Naive thymus-derived CD4-positive, alpha-beta T cell (primary cell): ENCODE measurements around the gene TST. TPM values are rescaled to one million over a fixed set of nuclear protein-coding genes. Genes with fewer than 3 reads are reported as not detected.

ENCODE experiments used
- ATAC-seq: fragments of 150-1000 bp; cut with Tn5 transposase; 2 replicates; pipeline ENCODE4 v1.10.0; 2021; ENCODE audit warnings: mild to moderate bottlenecking, moderate library complexity
- CTCF ChIA-PET: fragments of 350-600 bp; sonication (Branson Sonifier 250); formaldehyde crosslinking; loops from one replicate; lab custom pipeline; 2021; ENCODE audit warnings: antibody characterized with exemption; lab: Charles Lee
- POLR2A ChIA-PET: fragments of 350-600 bp; sonication (Branson Sonifier 250); formaldehyde crosslinking; loops from one replicate; lab custom pipeline; 2021; ENCODE audit warnings: antibody characterized with exemption, inconsistent platforms; lab: Charles Lee
- DNase-seq, 9 donors: peaks; one replicate each; pipeline versions ENCODE4 v3.0.0 to v3.0.0-alpha.2; 2020 to 2022; ENCODE audit warnings: mixed read lengths in 1 of 9
- H3K27ac ChIP-seq: one replicate; pipeline ENCODE4 v1.7.0; 2013; ENCODE audit warnings: mild to moderate bottlenecking, low read depth, low read length, moderate library complexity
- H3K27me3 ChIP-seq, 2 donors: one replicate each; pipeline ENCODE4 v1.7.0; 2013; ENCODE audit warnings: low read length in 2 of 2, mild to moderate bottlenecking in 2 of 2, moderate library complexity in 2 of 2; ENCODE audit not compliant: control insufficient read depth in 2 of 2, insufficient read depth in 2 of 2
- H3K36me3 ChIP-seq, 3 experiments: 1 replicate in 2 of 3; 2 replicates in 1 of 3; pipeline ENCODE4 v1.7.0; 2013; ENCODE audit warnings: low read length in 3 of 3, mild to moderate bottlenecking in 3 of 3, moderate library complexity in 1 of 3; ENCODE audit not compliant: insufficient read depth in 3 of 3, control insufficient read depth in 2 of 3
- H3K4me1 ChIP-seq, 2 donors: one replicate each; pipeline ENCODE4 v1.7.0; 2013; ENCODE audit warnings: low read length in 2 of 2, mild to moderate bottlenecking in 2 of 2, moderate library complexity in 1 of 2; ENCODE audit not compliant: control insufficient read depth in 2 of 2, insufficient read depth in 2 of 2
- H3K4me3 ChIP-seq: 2 replicates; pipeline ENCODE4 v1.7.0; 2013; ENCODE audit warnings: mild to moderate bottlenecking, low read length
- H3K9me3 ChIP-seq, 3 experiments: 1 replicate in 2 of 3; 2 replicates in 1 of 3; pipeline ENCODE4 v1.7.0; 2013; ENCODE audit warnings: low read length in 3 of 3; ENCODE audit not compliant: control insufficient read depth in 2 of 3
- H3K27ac Mint-ChIP-seq, 9 donors: one replicate each; pipeline ENCODE4 v1.8.0; 2020 to 2022; ENCODE audit warnings: mixed read lengths in 9 of 9, mild to moderate bottlenecking in 8 of 9, moderate library complexity in 5 of 9, inconsistent platforms in 2 of 9
- H3K27me3 Mint-ChIP-seq, 5 donors: one replicate each; pipeline ENCODE4 v1.8.0; 2021 to 2022; ENCODE audit warnings: mixed read lengths in 5 of 5, mild to moderate bottlenecking in 1 of 5
- H3K36me3 Mint-ChIP-seq, 5 donors: one replicate each; pipeline ENCODE4 v1.8.0; 2020 to 2022; ENCODE audit warnings: mixed read lengths in 5 of 5, mild to moderate bottlenecking in 3 of 5, inconsistent platforms in 1 of 5
- H3K4me1 Mint-ChIP-seq, 7 donors: one replicate each; pipeline ENCODE4 v1.8.0; 2020 to 2022; ENCODE audit warnings: mixed read lengths in 7 of 7, mild to moderate bottlenecking in 3 of 7, inconsistent platforms in 1 of 7
- H3K4me3 Mint-ChIP-seq, 10 donors: one replicate each; pipeline ENCODE4 v1.8.0; 2020 to 2022; ENCODE audit warnings: mild to moderate bottlenecking in 10 of 10, mixed read lengths in 10 of 10, moderate library complexity in 6 of 10, inconsistent platforms in 2 of 10
- H3K9me3 Mint-ChIP-seq, 11 donors: one replicate each; pipeline ENCODE4 v1.8.0; 2020 to 2022; ENCODE audit warnings: mixed read lengths in 11 of 11, mild to moderate bottlenecking in 4 of 11, inconsistent platforms in 1 of 11, moderate library complexity in 1 of 11
- intact Hi-C, 2 donors: fragments of 100-400 bp; cut with micrococcal nuclease; formaldehyde crosslinking; loops; one replicate each; pipeline ENCODE4 v1.15.1; 2023
- polyA plus RNA-seq, 2 donors: library from polyadenylated mRNA; unstranded; fragments of 300-500 nt; fragmentation: Illumina TruSeq; gene quantifications; one replicate each; pipeline ENCODE4 v1.2.3, GENCODE V29; 2021
- total RNA-seq, 6 experiments: library from RNA in 5 of 6; stranded (reverse) in 5 of 6; gene quantifications; 1 replicate in 5 of 6; 2 replicates in 1 of 6; pipeline ENCODE4 v1.2.3 and lab custom pipeline; 2021 to 2026

TST gene
- total and polyA plus RNA-seq, 7 experiments from 2014 or later = 0.22 to 6.1 (median 0.43) TPM; not detected in 1

DNA sequence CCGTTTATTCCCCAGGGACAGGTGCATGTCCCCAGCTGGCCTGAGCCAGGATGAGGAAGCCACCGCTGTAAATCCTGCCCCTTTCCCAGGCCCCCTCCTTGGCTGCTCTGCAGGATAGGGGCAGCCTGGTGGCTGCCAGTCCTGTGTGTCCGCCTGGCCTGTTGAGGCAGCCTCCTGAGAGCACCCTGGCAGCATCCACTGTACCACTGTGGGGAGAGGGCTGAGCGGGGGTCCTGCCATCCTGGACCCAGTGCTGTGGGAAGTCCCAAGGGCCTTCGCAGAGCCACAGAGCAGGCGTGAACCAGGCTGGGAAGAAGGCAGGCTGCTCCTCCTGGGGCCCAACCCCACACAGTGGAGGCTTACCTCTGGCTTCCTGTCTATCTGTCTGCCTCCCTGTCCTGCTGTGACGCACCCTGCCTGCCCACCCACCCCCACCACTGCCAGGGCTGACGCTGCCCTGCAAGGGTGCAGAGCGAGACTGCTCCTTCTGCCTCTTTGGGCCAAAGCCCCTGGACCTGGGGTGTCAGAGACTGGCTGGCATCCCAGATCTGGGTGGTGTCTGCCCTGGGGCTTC is 40.7 kb upstream of the TST start:
- H3K4me3 ChIP-seq = no peak overlapping the region
- H3K4me1 Mint-ChIP-seq = peaks cover 0 to 16% (median 9%) of the 10 kb centered on the region in 7 donors
- ChIA-PET POLR2A (no interaction called here), CTCF (no interaction called here)
- no peaks in the 10 kb centered on the region for H3K27me3 Mint-ChIP-seq
- no peaks in the 10 kb centered on the region for H3K9me3 Mint-ChIP-seq
- H3K27me3 ChIP-seq = no peaks in the 10 kb centered on the region
- intact Hi-C loops = no loop called here
- H3K36me3 Mint-ChIP-seq = peaks cover 0 to 22% (median 0%) of the 10 kb centered on the region in 5 donors
- H3K9me3 ChIP-seq = no peaks in the 10 kb centered on the region
- no peak for DNase-seq
- peak; percentile 33 for ATAC-seq
- H3K27ac Mint-ChIP-seq = no peak overlapping the region
- no peak overlapping the region for H3K27ac ChIP-seq
- H3K4me3 Mint-ChIP-seq = no peak overlapping the region
- H3K4me1 ChIP-seq = no peaks in the 10 kb centered on the region
- H3K36me3 ChIP-seq = peaks cover 0 to 64% (median 3%) of the 10 kb centered on the region in 3 experiments

DNA sequence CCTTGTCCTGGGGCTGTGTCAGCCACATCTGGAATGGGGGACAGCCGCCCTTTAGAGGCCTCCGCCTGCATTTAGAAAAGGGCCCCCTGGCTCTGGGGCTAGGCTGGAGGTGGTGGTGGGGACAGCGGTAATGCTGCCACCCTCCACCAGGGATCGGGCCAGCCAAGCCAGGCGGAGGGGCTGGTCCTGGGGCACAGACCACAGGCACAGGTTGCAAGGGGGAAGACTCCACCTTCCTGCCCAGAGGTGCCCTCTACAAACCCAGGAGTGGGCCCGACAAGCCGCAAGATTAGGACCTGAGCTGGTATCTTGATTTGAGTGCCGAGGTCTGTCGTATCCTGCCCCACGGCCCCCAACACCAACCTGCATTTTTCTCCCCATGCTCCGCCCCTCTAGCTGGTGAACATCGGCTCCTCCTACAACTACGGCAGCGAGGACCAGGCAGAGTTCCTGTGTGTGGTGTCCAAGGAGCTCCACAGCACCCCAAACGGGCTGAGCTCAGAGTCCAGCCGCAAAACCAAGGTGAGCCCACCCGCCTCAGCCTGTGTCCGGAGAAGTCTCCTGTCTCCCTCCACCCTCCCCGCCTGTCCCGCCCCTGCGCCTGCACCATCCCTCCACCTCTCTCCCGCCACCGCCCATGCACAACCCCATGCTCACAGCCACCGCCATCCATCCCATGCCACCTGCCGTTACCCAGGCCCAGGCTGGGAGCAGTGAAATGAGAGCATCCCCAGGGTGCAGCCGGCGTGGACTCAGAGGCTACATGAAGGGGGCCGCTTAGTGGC is 39.9 kb upstream of the TST start:
- no peak for ATAC-seq
- Mint-ChIP-seq H3K27me3 (no peaks in the 10 kb centered on the region), H3K27ac (no peak overlapping the region), H3K4me1 (peaks cover 0 to 16% (median 5%) of the 10 kb centered on the region in 7 donors), H3K4me3 (no peak overlapping the region), H3K36me3 (peaks cover 0 to 22% (median 0%) of the 10 kb centered on the region in 5 donors), H3K9me3 (no peaks in the 10 kb centered on the region)
- intact Hi-C loops = no loop called here
- DNase-seq = no peak
- Histone ChIP-seq H3K36me3 (peaks cover 0 to 69% (median 3%) of the 10 kb centered on the region in 3 experiments), H3K27me3 (no peaks in the 10 kb centered on the region), H3K27ac (no peak overlapping the region), H3K4me1 (no peaks in the 10 kb centered on the region), H3K4me3 (no peak overlapping the region), H3K9me3 (no peaks in the 10 kb centered on the region)
- ChIA-PET CTCF (interaction anchor here (0.5 kb wide), 1 partner anchor 587 kb away, joined by 3 read pairs; no protein-coding TSS in a partner anchor), POLR2A (no interaction called here)

DNA sequence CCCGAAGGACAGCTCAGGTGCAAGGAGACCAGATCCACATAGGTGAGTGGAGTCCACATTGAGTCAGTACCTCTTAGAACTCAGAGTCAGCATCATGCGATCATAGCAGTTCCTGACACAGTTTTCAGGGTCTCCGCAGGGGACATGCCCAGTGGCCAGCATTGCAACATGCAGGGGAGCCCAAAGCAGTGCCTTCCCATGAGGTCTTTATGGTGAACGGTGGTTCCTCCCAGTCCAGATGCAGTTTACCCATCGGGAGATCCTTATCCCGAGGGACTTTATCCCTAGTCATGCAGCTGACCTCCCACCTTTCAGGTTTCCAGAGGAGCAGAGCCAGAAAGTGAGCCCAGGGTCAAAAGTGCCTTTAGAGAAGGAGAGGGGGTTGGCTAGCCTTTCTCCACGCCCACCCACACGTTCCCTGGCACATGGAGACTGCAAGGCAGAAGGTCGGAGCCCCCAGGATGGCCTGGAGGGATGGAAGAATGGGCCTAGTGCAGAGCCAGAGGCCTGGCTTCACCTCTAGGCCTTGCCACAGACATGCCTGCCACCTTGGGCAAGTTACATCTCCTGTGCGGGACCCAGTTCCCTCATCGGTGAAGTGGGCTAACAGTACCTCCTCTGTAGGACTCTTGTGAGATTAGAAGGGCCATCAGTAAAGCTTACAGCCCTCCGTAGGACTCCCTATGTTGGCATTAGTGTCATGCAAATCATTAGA is 38.7 kb upstream of the TST start:
- H3K4me1 Mint-ChIP-seq = peaks cover under 1 to 19% (median 4%) of the 10 kb centered on the region in 7 donors
- H3K27me3 Mint-ChIP-seq = no peaks in the 10 kb centered on the region
- H3K9me3 Mint-ChIP-seq = no peaks in the 10 kb centered on the region
- DNase-seq (no peak), ATAC-seq (no peak)
- no peak overlapping the region for H3K27ac Mint-ChIP-seq
- no peak overlapping the region for H3K27ac ChIP-seq
- H3K36me3 Mint-ChIP-seq = peaks cover 0 to 26% (median 0%) of the 10 kb centered on the region in 5 donors
- intact Hi-C loops = no loop called here
- H3K4me3 Mint-ChIP-seq = no peak overlapping the region
- H3K9me3 ChIP-seq = no peaks in the 10 kb centered on the region
- ChIA-PET CTCF (no interaction called here), POLR2A (no interaction called here)
- H3K4me3 ChIP-seq = no peak overlapping the region
- H3K36me3 ChIP-seq = peaks cover 0 to 69% (median 3%) of the 10 kb centered on the region in 3 experiments
- no peaks in the 10 kb centered on the region for H3K27me3 ChIP-seq
- no peaks in the 10 kb centered on the region for H3K4me1 ChIP-seq

DNA sequence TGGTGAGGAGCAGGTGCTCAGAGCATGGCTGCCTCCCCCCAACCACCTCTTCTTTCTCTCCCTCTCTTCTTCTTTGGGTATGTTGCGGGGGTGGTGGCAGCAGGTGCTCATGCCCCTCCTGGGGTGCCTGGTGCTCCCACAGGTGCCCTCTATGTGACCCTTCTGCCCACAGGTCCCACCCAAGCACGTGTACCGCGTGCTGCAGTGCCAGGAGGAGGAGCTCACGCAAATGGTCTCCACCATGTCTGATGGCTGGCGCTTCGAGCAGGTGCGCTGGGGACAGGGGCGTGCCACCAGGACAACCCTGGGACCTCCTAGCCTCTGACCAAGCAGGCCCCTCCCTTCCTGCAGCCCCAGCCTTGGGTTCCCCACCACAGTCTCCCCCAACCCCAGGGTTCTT is 38.0 kb upstream of the TST start:
- ATAC-seq = no peak
- CTCF ChIA-PET = no interaction called here

DNA sequence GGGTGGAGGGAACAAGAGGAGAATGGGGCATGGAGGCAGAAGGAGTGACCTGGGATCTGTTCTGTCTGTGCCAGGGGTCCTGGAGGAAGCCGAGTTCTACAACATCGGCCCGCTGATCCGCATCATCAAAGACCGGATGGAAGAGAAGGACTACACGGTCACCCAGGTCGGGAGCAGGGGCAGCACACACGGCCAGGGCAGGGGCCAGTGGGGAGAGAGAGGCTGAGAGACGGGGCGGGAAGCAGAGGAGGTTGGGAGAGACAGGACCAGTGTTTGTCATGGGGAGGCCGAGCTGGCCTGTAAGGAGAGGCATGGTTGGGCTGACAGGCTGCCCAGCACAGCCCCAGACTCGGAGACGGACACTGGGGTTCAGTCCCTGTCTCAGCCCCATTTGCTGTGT is 37.0 kb upstream of the TST start:
- Mint-ChIP-seq H3K27me3 (no peaks in the 10 kb centered on the region), H3K4me3 (no peak overlapping the region), H3K4me1 (peaks cover 5 to 26% (median 10%) of the 10 kb centered on the region in 7 donors), H3K36me3 (peaks cover 0 to 26% (median 0%) of the 10 kb centered on the region in 5 donors), H3K27ac (no peak overlapping the region), H3K9me3 (no peaks in the 10 kb centered on the region)
- H3K27me3 ChIP-seq = no peaks in the 10 kb centered on the region
- intact Hi-C loops = no loop called here
- H3K36me3 ChIP-seq = peaks cover 0 to 68% (median 3%) of the 10 kb centered on the region in 3 experiments
- H3K27ac ChIP-seq = no peak overlapping the region
- peaks cover 0 to 7% of the 10 kb centered on the region in 2 donors for H3K4me1 ChIP-seq
- ATAC-seq (no peak), DNase-seq (no peak)
- no peak overlapping the region for H3K4me3 ChIP-seq
- ChIA-PET CTCF (no interaction called here), POLR2A (no interaction called here)
- H3K9me3 ChIP-seq = no peaks in the 10 kb centered on the region

More for the DNA sequence above, 38.0 kb upstream of the TST start:
- POLR2A ChIA-PET = no interaction called here
- H3K36me3 ChIP-seq = peaks cover 0 to 69% (median 3%) of the 10 kb centered on the region in 3 experiments
- no peak overlapping the region for H3K4me3 ChIP-seq
- Mint-ChIP-seq H3K4me3 (no peak overlapping the region), H3K36me3 (peaks cover 0 to 26% (median 0%) of the 10 kb centered on the region in 5 donors), H3K4me1 (peaks cover 4 to 24% (median 9%) of the 10 kb centered on the region in 7 donors), H3K27me3 (no peaks in the 10 kb centered on the region), H3K27ac (no peak overlapping the region), H3K9me3 (no peaks in the 10 kb centered on the region)
- intact Hi-C loops = no loop called here
- no peak for DNase-seq
- no peaks in the 10 kb centered on the region for H3K9me3 ChIP-seq
- H3K4me1 ChIP-seq = peaks cover 0 to 6% of the 10 kb centered on the region in 2 donors
- H3K27me3 ChIP-seq = no peaks in the 10 kb centered on the region
- no peak overlapping the region for H3K27ac ChIP-seq

DNA sequence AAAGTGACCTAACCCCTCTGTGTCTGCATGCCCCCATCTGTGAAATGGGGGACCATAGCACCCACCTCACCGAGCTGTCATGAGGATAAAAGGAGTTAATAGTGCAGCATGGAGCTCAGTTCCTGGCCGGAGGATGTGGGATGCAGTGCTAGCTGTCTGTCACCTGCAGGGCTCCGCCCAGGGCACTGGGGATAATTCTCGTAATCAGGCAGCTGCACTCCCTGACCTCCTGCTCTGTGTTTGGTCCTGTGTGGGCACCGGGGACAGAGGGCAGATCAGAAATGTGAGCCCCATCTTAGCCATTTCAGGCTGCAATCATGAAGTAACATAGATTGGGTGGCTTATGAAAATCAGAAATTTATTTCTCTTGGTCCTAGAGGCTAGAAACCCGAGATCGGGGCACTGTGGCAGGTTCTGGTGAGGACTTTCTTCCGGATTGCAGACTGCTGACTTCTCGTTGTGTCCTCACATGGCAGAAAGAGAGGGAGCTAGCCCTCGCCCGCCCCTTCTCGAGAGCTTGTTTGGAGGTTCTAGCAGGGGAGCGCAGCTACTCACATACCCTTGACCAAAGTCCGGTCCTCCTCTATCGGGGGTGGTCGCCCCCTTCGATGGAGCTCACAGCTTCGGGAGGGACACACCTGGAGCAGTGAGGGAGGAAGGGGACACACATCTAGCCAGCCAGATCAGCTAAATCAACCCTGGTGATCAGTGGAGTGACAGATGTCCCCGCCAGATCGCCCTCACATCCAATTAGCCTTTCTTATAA is 35.5 kb upstream of the TST start:
- Mint-ChIP-seq H3K9me3 (no peaks in the 10 kb centered on the region), H3K4me3 (peak overlapping the region in 1 of 10 donors; percentile 63), H3K27me3 (no peaks in the 10 kb centered on the region), H3K27ac (no peak overlapping the region), H3K4me1 (peaks cover 5 to 18% (median 14%) of the 10 kb centered on the region in 7 donors), H3K36me3 (peaks cover 0 to 26% (median 0%) of the 10 kb centered on the region in 5 donors)
- Histone ChIP-seq H3K4me1 (peaks cover 0 to 7% of the 10 kb centered on the region in 2 donors), H3K36me3 (peaks cover 0 to 53% (median 3%) of the 10 kb centered on the region in 3 experiments), H3K9me3 (no peaks in the 10 kb centered on the region), H3K27ac (no peak overlapping the region), H3K4me3 (no peak overlapping the region), H3K27me3 (no peaks in the 10 kb centered on the region)
- no peak for DNase-seq
- POLR2A ChIA-PET = interaction anchor here (0.6 kb wide), 1 partner anchor 95 kb away, joined by 3 read pairs; the partner anchor contains the start of gene IL2RB
- ATAC-seq = no peak
- CTCF ChIA-PET = no interaction called here
- intact Hi-C loops = no loop called here
